ENCODE measurements around the gene HK1.

- TF ChIP-seq CTCF (IDR thresholded peaks at IDR 0.05) (no peak), POLR2A (IDR thresholded peaks at IDR 0.05) (no peak)
Measured at GRCh38 chr10:69428165-69428564, 149.9 kb downstream of the HK1 start.
